ENCODE data around the gene GPR84. TPM values are rescaled to one million over a fixed set of nuclear protein-coding genes. Genes with fewer than 3 reads are reported as not detected.

Gene GPR84
- total RNA-seq, 1 experiment from 2014 or later = not detected

GRCh38 chr12:54324617-54325441 is 39.5 kb downstream of the GPR84 start, which contains the start of gene COPZ1:
Gene COPZ1 (plus strand): TSS chr12:54325131. CDS start chr12:54325164, 33 bp downstream.
- Histone ChIP-seq H3K36me3 (ENCODE audit: control insufficient read depth, insufficient read depth, low read length) (no peaks in the 10 kb centered on the region), H3K4me3 (ENCODE audit: low read depth, low read length) (peak within 1 kb of the TSS; percentile 74), H3K9me3 (no peaks in the 10 kb centered on the region), H3K4me1 (peaks cover 17% of the 10 kb centered on the region), H3K27me3 (replicated peaks; ENCODE audit: control insufficient read depth, insufficient read depth, low read length) (no peaks in the 10 kb centered on the region)
- ChIA-PET CTCF (interaction anchor here (0.5 to 2.4 kb wide), 51 partner anchors 8 to 1863 kb away, joined by 3 to 56 read pairs (median 5); partner anchors contain the start of genes CBX5, HNRNPA1, HOXC13 and HOXC5), POLR2A (interaction anchor here (0.5 to 2.0 kb wide), 24 partner anchors 12 to 1827 kb away, joined by 3 to 99 read pairs (median 6); partner anchors contain the start of genes CBX5, HNRNPA1, HOXC5 and HOXC8)
- H3K36me3 Mint-ChIP-seq (ENCODE audit: insufficient read depth, unreplicated experiment) = peaks cover 13% of the 10 kb centered on the region
- H3K4me1 Mint-ChIP-seq (ENCODE audit: low read depth, unreplicated experiment) = peaks cover 16% of the 10 kb centered on the region
- peak; percentile 61 to 72 for TF ChIP-seq CTCF (IDR thresholded peaks at IDR 0.05; ENCODE audit: insufficient read depth in 1 of 2, low read depth in 1 of 2, low read length in 1 of 2, severe bottlenecking in 1 of 2, unreplicated experiment in 1 of 2)
- no peaks in the 10 kb centered on the region for H3K27me3 Mint-ChIP-seq (ENCODE audit: insufficient read depth, unreplicated experiment)
- no peaks in the 10 kb centered on the region for H3K9me3 Mint-ChIP-seq (ENCODE audit: unreplicated experiment)
- intact Hi-C loops (cut with micrococcal nuclease; ENCODE audit: unreplicated experiment) = loop anchor here (1.0 kb wide), 6 partner anchors 24 to 105 kb away; partner anchors contain the start of genes CBX5, HNRNPA1 and NFE2
- BruUV-seq (replicated peaks) = no TSS peak
- peak within 1 kb of the TSS; percentile 98 for H3K27ac Mint-ChIP-seq (ENCODE audit: unreplicated experiment)
- H3K4me3 Mint-ChIP-seq (ENCODE audit: unreplicated experiment) = peak within 1 kb of the TSS; percentile 96
- peak; percentile 95 to 98 for DNase-seq

- Mint-ChIP-seq H3K27me3 (ENCODE audit: insufficient read depth, unreplicated experiment) (no peaks in the 10 kb centered on the region), H3K4me1 (ENCODE audit: low read depth, unreplicated experiment) (peaks cover 6% of the 10 kb centered on the region), H3K27ac (ENCODE audit: unreplicated experiment) (no peak overlapping the region), H3K9me3 (ENCODE audit: unreplicated experiment) (no peaks in the 10 kb centered on the region), H3K4me3 (ENCODE audit: unreplicated experiment) (no peak overlapping the region), H3K36me3 (ENCODE audit: insufficient read depth, unreplicated experiment) (peaks cover 8% of the 10 kb centered on the region)
- intact Hi-C loops (cut with micrococcal nuclease; ENCODE audit: unreplicated experiment) = no loop called here
- no TSS peak for BruUV-seq (replicated peaks)
- H3K4me1 ChIP-seq = no peaks in the 10 kb centered on the region
- no peaks in the 10 kb centered on the region for H3K27me3 ChIP-seq (replicated peaks; ENCODE audit: control insufficient read depth, insufficient read depth, low read length)
- H3K4me3 ChIP-seq (ENCODE audit: low read depth, low read length) = no peak overlapping the region
- ChIA-PET CTCF (no interaction called here), POLR2A (no interaction called here)
- no peaks in the 10 kb centered on the region for H3K9me3 ChIP-seq
- no peak for DNase-seq
- no peaks in the 10 kb centered on the region for H3K36me3 ChIP-seq (ENCODE audit: control insufficient read depth, insufficient read depth, low read length)
- TF ChIP-seq CTCF (IDR thresholded peaks at IDR 0.05; ENCODE audit: insufficient read depth in 1 of 2, low read depth in 1 of 2, low read length in 1 of 2, severe bottlenecking in 1 of 2, unreplicated experiment in 1 of 2) = no peak
Observed at GRCh38 chr12:54321363-54321762, 42.9 kb downstream of the GPR84 start.

Small RNA genes lying within 50 kb of the gene (microRNA-seq; reads per million reads assigned to microRNA genes)
- 143 reads per million, percentile 73 among the genes with 10 or more reads in this experiment for gene MIR148B

Other genes starting within 250 kb of the GPR84 start
- 51.8 and 53.2 TPM in 2 replicates for gene SMUG1, start 175.5 kb downstream of the GPR84 start, total RNA-seq (2022)
- gene CBX5, start 84.4 kb downstream of the GPR84 start, total RNA-seq (2022) = 85.2 and 85.5 TPM in 2 replicates
- 1,364 and 1,426 TPM in 2 replicates for gene HNRNPA1, start 83.8 kb downstream of the GPR84 start, total RNA-seq (2022)
- gene NFE2, start 63.5 kb downstream of the GPR84 start, total RNA-seq (2022) = 5.7 and 6.2 TPM in 2 replicates
- gene COPZ1, start 39.4 kb downstream of the GPR84 start, total RNA-seq (2022) = 129 and 133 TPM in 2 replicates
- 8.4 and 9.4 TPM in 2 replicates for gene ZNF385A, start 20.2 kb upstream of the GPR84 start, total RNA-seq (2022)
- 17.3 and 22.3 TPM in 2 replicates for gene ITGA5, start 54.8 kb upstream of the GPR84 start, total RNA-seq (2022)
- not detected in 2 replicates for gene GTSF1, start 109.1 kb upstream of the GPR84 start, total RNA-seq (2022)
- not detected in 2 replicates for gene NCKAP1L, start 133.3 kb upstream of the GPR84 start, total RNA-seq (2022)
- not detected in 2 replicates for gene PDE1B, start 185.1 kb upstream of the GPR84 start, total RNA-seq (2022)
- gene PPP1R1A, start 224.2 kb upstream of the GPR84 start, total RNA-seq (2022) = 0.43 TPM in 1 of 2 replicates, not detected in the other